Adipocyte (in vitro differentiated cells): ENCODE results near the gene ATAD3B.
A peak's percentile ranks its signal among the peaks of the same experiment; 100 is the strongest.

ENCODE experiments used
- DNase-seq: peaks from one replicate; pipeline ENCODE4 v3.0.0-alpha.2; 2015; ENCODE audit warnings: low read depth
- H3K27me3 ChIP-seq: replicated peaks from 2 replicates; pipeline ENCODE4 v1.7.0; 2013; ENCODE audit warnings: mild to moderate bottlenecking, low read length, moderate library complexity; ENCODE audit not compliant: control insufficient read depth, insufficient read depth
- H3K36me3 ChIP-seq: 2 replicates; pipeline ENCODE4 v1.7.0; 2013; ENCODE audit warnings: low read length, mild to moderate bottlenecking, moderate library complexity; ENCODE audit not compliant: control insufficient read depth, insufficient read depth, severe bottlenecking
- H3K4me1 ChIP-seq: 2 replicates; pipeline ENCODE4 v1.7.0; 2013; ENCODE audit warnings: mild to moderate bottlenecking, low read length, moderate library complexity; ENCODE audit not compliant: control insufficient read depth, insufficient read depth
- H3K4me3 ChIP-seq: 2 replicates; pipeline ENCODE4 v1.7.0; 2013; ENCODE audit warnings: mild to moderate bottlenecking, low read length, moderate library complexity
- H3K9ac ChIP-seq: 2 replicates; pipeline ENCODE4 v1.7.0; 2013; ENCODE audit warnings: mild to moderate bottlenecking, low read length, moderate library complexity
- H3K9me3 ChIP-seq: 2 replicates; pipeline ENCODE4 v1.7.0; 2013; ENCODE audit warnings: mild to moderate bottlenecking, low read length, moderate library complexity; ENCODE audit not compliant: control insufficient read depth

The ATAD3B gene, protein sequence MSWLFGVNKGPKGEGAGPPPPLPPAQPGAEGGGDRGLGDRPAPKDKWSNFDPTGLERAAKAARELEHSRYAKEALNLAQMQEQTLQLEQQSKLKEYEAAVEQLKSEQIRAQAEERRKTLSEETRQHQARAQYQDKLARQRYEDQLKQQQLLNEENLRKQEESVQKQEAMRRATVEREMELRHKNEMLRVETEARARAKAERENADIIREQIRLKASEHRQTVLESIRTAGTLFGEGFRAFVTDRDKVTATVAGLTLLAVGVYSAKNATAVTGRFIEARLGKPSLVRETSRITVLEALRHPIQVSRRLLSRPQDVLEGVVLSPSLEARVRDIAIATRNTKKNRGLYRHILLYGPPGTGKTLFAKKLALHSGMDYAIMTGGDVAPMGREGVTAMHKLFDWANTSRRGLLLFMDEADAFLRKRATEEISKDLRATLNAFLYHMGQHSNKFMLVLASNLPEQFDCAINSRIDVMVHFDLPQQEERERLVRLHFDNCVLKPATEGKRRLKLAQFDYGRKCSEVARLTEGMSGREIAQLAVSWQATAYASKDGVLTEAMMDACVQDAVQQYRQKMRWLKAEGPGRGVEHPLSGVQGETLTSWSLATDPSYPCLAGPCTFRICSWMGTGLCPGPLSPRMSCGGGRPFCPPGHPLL

DNA sequence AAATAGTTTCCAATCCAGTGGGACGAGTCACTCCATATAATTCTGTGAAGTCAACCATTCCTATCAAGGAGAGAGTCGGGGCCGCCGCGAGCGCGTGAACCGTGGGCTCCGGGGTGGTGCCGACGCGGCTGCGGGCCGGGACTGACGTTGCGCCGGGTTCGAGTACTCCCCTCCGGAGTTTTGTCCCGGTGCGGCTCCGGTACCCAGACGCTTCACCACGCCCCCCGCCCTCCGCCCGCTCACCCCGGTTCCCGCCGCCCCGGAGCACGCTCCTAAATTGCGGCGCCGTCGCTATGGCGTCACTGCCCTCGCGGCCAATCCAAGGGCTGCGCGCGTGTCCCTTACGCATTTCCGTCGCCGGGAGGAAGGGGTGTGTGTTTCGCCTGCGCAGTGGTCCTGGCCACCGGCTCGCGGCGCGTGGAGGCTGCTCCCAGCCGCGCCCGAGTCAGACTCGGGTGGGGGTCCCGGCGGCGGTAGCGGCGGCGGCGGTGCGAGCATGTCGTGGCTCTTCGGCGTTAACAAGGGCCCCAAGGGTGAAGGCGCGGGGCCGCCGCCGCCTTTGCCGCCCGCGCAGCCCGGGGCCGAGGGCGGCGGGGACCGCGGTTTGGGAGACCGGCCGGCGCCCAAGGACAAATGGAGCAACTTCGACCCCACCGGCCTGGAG lies at the start of gene ATAD3B:
Gene ATAD3B, plus strand, starts transcription at position 377 of the 664 bp plus-strand sequence. Its CDS starts 120 bp downstream, at position 497.
- no peaks in the 10 kb centered on the region for H3K36me3 ChIP-seq
- peaks cover 15% of the 10 kb centered on the region for H3K4me1 ChIP-seq
- H3K9ac ChIP-seq = peak within 1 kb of the TSS; percentile 89
- DNase-seq = peak; percentile 97
- H3K9me3 ChIP-seq = no peaks in the 10 kb centered on the region
- peak within 1 kb of the TSS; percentile 91 for H3K4me3 ChIP-seq
- no peaks in the 10 kb centered on the region for H3K27me3 ChIP-seq

DNA sequence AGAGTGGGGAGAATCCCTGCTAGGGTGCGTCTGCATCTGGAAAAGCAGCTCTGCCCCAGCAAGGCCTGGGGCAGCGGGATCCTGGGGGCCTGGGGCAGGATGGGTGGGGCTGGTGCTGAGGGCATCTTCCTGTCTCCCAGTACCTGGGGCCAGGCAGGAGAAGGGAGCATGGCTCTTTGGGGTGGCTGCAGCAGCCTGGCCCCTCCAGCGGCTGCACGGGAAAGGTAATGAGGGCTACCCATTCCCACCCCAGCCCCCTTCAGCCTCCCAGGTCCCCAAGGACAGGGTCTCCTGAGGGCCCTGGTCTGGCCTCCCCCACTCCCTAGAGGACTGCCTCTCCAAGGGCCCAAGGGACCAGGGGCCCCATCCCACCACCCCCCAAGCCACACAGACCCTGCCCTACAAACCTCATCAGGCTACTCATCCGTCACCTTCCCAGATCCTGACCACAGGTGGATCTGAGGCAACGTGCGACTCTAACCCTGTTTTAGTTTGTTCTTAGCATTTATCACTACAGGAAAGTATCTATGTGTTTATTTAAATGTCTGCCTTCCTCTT lies 49.6 kb upstream of the ATAD3B start:
- H3K4me1 ChIP-seq = no peaks in the 10 kb centered on the region
- H3K9ac ChIP-seq = no peak overlapping the region
- no peak overlapping the region for H3K4me3 ChIP-seq
- no peaks in the 10 kb centered on the region for H3K36me3 ChIP-seq
- no peaks in the 10 kb centered on the region for H3K27me3 ChIP-seq
- DNase-seq = no peak
- no peaks in the 10 kb centered on the region for H3K9me3 ChIP-seq

DNA sequence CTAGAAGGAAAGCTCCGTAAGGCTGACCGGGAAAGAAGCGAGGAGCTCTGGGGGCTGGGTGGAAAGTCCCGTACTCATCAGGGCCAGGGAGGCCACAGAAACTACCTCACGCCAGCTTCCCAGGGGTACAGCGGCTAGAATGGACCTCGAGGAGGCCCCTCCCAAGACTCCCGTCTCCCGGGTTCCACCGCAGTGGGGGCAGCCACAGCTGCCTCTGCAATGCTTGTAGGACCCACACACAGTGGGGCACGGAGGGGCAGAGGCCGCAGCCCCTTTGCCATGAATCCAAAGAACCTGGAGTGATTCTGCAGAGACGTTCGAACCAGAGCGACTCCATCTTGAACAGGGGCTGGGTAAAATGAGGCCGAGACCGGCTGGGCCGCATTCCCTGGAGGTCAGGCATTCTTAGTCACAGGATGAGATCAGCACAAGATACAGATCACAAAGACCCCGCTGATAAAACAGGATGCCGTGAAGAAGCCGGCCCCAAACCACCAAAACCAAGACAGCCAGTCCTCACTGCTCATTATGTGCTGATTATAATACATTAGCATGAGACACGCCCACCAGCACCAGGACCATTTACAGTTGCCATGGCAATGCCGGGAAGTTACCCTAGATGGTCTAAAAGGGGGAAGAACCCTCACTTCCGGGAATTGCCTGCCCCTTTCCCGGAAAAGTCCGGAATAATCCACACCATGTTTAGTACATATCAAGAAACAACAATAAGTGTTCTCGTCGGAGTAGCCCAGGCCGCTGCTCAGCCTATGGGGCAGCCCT lies 48.9 kb upstream of the ATAD3B start:
- Histone ChIP-seq H3K4me1 (no peaks in the 10 kb centered on the region), H3K36me3 (no peaks in the 10 kb centered on the region), H3K9ac (no peak overlapping the region), H3K4me3 (no peak overlapping the region), H3K27me3 (no peaks in the 10 kb centered on the region), H3K9me3 (no peaks in the 10 kb centered on the region)
- DNase-seq = no peak

- H3K27me3 ChIP-seq = no peaks in the 10 kb centered on the region
- H3K9ac ChIP-seq = no peak overlapping the region
- H3K36me3 ChIP-seq = no peaks in the 10 kb centered on the region
- no peak overlapping the region for H3K4me3 ChIP-seq
- H3K9me3 ChIP-seq = no peaks in the 10 kb centered on the region
- no peaks in the 10 kb centered on the region for H3K4me1 ChIP-seq
- DNase-seq = no peak
Observed at GRCh38 chr1:1423245-1423597, 48.3 kb upstream of the ATAD3B start.

DNA sequence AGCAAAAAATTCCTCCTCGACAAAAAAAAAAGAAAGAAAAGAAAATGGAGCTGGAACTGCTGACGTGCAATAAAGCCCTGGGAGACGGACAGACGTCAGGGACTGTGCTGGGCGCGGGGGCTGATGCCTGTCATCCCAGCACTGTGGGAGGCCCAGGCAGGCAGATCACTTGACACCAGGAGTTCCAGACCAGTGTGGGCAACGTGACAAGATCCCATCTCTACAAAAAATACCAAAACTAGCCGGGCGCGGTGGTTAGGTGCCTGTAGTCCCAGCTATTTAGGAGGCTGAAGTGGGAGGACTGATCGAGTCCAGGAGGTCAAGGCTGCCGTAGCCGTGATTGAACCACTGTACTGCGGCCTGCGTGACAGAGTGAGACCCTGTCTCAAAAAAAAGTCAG lies 46.9 kb upstream of the ATAD3B start:
- H3K36me3 ChIP-seq = no peaks in the 10 kb centered on the region
- no peaks in the 10 kb centered on the region for H3K9me3 ChIP-seq
- H3K4me1 ChIP-seq = peaks cover 4% of the 10 kb centered on the region
- no peak overlapping the region for H3K4me3 ChIP-seq
- no peak overlapping the region for H3K9ac ChIP-seq
- no peak for DNase-seq
- no peaks in the 10 kb centered on the region for H3K27me3 ChIP-seq

DNA sequence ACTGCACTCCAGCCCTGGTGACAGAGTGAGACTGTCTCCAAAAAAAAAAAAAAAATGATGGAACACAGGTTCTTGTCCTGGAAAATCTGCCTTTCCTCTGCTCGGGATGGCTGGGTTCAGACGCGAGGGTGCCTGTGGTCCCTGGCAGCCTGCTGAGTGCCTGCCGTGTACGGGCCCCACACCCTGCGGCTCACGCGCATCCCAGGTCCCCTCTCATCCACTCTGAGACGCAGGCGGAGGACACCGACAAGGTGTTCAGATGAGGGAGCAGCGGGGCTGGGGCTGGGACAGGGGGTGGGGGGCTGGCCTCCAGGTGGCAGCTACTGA lies 46.2 kb upstream of the ATAD3B start:
- Histone ChIP-seq H3K4me1 (peaks cover 10% of the 10 kb centered on the region), H3K9me3 (no peaks in the 10 kb centered on the region), H3K36me3 (no peaks in the 10 kb centered on the region), H3K9ac (no peak overlapping the region), H3K27me3 (no peaks in the 10 kb centered on the region), H3K4me3 (no peak overlapping the region)
- no peak for DNase-seq

- Histone ChIP-seq H3K27me3 (no peaks in the 10 kb centered on the region), H3K9ac (no peak overlapping the region), H3K9me3 (no peaks in the 10 kb centered on the region), H3K4me1 (peaks cover 14% of the 10 kb centered on the region), H3K4me3 (no peak overlapping the region), H3K36me3 (no peaks in the 10 kb centered on the region)
- DNase-seq = no peak
Observed at GRCh38 chr1:1425753-1426495, 45.6 kb upstream of the ATAD3B start.

DNA sequence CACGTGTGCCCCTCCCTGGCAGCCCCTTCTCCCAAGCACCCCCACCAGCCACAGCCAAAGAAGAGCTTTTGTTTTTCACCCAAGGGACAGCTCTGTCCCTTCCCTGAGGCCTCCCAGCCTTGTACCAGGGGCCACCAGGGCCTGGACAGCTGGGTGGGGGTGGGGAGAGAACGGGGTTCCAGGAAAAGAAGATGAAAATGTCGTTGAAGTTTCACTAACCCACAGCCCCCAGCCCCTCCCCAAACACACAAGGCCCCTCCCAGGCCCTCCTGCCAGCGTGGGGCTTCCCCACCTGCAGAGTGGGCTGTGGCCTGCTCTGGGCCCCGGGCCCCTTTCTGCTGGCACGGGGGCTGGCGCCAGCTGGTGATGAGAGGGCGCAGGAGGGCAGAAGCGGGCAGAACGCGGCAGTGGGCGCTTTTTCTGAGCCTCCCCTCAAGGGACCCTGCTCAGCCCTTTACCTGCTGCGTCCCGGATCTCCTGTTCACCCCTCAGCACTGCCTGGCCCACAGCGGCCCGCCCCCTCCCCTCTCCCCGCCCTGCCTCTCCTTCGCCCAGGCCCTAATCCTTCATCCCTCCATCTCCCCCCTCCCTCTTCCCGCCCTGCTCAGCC lies 45.0 kb upstream of the ATAD3B start:
- DNase-seq = no peak
- Histone ChIP-seq H3K4me3 (no peak overlapping the region), H3K9me3 (no peaks in the 10 kb centered on the region), H3K27me3 (no peaks in the 10 kb centered on the region), H3K36me3 (no peaks in the 10 kb centered on the region), H3K9ac (no peak overlapping the region), H3K4me1 (peaks cover 16% of the 10 kb centered on the region)

GRCh38 chr1:1427106-1427819 lies 44.3 kb upstream of the ATAD3B start:
- Histone ChIP-seq H3K9ac (no peak overlapping the region), H3K4me3 (no peak overlapping the region), H3K36me3 (no peaks in the 10 kb centered on the region), H3K4me1 (peaks cover 23% of the 10 kb centered on the region), H3K9me3 (no peaks in the 10 kb centered on the region), H3K27me3 (no peaks in the 10 kb centered on the region)
- peak; percentile 31 for DNase-seq

DNA sequence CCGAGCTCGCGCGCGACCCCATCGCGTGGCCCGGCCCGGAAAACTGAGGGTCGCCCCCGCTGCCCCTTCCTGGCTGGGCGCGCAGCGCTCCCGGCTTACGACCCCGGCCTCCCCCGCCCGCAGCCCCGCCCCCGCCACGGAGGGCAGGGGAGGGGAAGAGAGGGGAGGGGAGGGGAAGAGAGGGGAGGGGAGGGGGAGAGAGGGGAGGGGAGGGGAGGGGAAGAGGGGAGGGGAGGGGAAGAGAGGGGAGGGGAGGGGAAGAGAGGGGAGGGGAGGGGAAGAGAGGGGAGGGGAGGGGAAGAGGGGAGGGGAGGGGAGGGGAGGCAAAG lies 43.8 kb upstream of the ATAD3B start:
- DNase-seq = no peak
- Histone ChIP-seq H3K9me3 (no peaks in the 10 kb centered on the region), H3K27me3 (no peaks in the 10 kb centered on the region), H3K4me1 (peaks cover 26% of the 10 kb centered on the region), H3K4me3 (no peak overlapping the region), H3K36me3 (no peaks in the 10 kb centered on the region), H3K9ac (no peak overlapping the region)
